ENCODE data around the gene TMPRSS9.

Gene TMPRSS9

GRCh38 chr19:2351591-2351990 is 8.5 kb upstream of the TMPRSS9 start:
- no peak overlapping the region for H3K4me3 ChIP-seq (replicated peaks; ENCODE audit: low read depth, low read length)
- TF ChIP-seq CTCF (IDR thresholded peaks at IDR 0.05; ENCODE audit: low read depth, low read length, missing control alignments): no peak
- DNase-seq (ENCODE audit: extremely low read depth, low read depth): no peak

DNA sequence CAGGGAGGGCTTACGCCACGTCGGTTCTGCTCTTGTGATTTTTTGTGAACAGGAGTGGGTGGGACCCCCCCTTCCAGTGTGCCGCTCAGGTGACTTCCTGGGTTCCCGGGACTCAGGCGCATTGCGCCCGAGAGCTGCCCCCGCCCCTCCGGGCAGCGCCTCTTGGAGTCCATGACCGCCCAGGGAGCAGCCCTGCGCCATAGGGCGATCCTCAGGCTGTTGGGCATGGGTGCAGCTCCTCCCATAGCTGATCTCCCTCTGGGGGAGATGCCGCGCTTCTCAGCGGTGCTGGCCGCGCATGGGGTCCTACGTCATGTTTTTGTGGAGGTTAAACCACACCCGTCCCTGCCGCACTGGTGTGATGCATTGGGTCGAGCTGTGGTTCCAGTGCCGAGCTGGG is 7.9 kb upstream of the TMPRSS9 start:
- TF ChIP-seq CTCF (IDR thresholded peaks at IDR 0.05; ENCODE audit: low read depth, low read length, missing control alignments): no peak
- DNase-seq (ENCODE audit: extremely low read depth, low read depth): no peak
- H3K4me3 ChIP-seq (replicated peaks; ENCODE audit: low read depth, low read length): no peak overlapping the region

DNA sequence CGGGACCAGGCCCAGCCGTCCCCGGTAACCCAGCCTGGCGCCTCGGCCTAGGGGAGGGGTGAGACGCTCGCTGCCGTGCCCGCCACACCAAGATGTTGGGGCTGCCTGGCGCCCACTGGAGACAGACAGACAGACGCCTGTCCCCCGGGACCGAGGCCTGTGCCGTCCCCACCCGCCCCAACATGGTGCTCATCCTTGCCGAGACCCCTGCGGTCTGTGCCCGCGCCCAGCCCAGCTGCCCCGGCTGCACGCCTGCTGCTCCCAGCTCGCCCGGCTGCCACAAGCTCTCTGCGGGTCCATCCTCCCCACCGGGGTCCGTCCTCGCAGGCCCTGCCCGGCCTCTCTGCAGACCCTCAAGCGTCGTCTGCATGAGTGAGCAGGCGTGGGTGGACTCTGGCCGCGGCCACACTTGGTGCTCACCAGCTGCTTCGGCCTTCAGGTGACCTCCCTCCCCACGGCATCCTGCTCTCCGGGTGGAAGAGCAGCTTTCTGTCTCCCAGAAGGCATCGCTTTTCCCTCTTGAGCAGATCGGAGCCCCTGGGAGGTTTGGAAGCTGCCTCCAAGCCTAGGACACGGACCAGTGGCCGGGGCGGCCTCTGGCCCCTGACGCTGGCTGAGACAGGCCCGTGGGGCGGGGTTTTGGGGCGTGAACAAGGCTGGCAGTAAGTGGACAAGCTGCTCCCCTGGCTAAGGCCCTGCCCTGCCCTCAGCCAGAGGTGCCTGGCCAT is 6.7 kb upstream of the TMPRSS9 start:
- TF ChIP-seq CTCF (IDR thresholded peaks at IDR 0.05; ENCODE audit: low read depth, low read length, missing control alignments): no peak
- no peak for DNase-seq (ENCODE audit: extremely low read depth, low read depth)

DNA sequence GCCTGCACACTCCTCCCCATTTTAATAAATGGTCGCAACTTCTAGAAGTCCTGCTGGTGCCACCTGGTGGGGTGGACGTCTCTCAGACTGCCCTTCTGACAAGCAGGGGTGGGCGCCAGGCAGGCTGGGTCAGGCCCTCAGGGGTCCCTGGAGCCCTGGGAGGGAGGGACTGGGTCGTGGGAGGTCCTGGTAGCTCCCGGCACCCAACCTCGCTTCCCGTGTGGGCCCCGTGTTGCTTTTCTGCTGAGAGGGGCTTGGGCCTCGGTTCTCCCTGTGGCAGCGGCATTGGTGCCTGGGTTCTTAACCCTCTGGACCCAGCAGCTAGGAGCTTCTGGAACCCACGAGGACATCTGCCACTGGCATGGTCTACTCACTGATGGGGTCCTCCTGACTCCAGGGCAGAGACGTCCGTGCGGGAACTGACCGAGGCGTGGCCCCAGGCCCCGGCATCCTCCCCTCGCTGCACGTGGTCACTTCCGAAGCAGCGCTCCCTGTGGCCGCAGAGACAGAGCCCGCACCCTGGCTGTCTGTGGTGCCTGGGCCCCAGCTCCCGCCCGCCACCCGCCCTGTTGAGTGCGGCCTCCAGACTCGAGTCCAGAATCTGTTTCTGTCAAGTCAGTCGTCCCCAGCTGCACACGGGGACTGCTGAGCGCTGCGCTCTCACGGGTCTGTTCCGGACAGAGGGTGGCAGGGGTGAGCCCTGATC is 6.0 kb upstream of the TMPRSS9 start:
- no peak for DNase-seq (ENCODE audit: extremely low read depth, low read depth)
- no peak for TF ChIP-seq CTCF (IDR thresholded peaks at IDR 0.05; ENCODE audit: low read depth, low read length, missing control alignments)
- no peak overlapping the region for H3K4me3 ChIP-seq (replicated peaks; ENCODE audit: low read depth, low read length)

More for the DNA sequence above, 6.7 kb upstream of the TMPRSS9 start:
- no peak overlapping the region for H3K4me3 ChIP-seq (replicated peaks; ENCODE audit: low read depth, low read length)

GRCh38 chr19:2354670-2355069 is 5.4 kb upstream of the TMPRSS9 start:
- no peak overlapping the region for H3K4me3 ChIP-seq (replicated peaks; ENCODE audit: low read depth, low read length)
- no peak for TF ChIP-seq CTCF (IDR thresholded peaks at IDR 0.05; ENCODE audit: low read depth, low read length, missing control alignments)
- DNase-seq (ENCODE audit: extremely low read depth, low read depth): no peak

DNA sequence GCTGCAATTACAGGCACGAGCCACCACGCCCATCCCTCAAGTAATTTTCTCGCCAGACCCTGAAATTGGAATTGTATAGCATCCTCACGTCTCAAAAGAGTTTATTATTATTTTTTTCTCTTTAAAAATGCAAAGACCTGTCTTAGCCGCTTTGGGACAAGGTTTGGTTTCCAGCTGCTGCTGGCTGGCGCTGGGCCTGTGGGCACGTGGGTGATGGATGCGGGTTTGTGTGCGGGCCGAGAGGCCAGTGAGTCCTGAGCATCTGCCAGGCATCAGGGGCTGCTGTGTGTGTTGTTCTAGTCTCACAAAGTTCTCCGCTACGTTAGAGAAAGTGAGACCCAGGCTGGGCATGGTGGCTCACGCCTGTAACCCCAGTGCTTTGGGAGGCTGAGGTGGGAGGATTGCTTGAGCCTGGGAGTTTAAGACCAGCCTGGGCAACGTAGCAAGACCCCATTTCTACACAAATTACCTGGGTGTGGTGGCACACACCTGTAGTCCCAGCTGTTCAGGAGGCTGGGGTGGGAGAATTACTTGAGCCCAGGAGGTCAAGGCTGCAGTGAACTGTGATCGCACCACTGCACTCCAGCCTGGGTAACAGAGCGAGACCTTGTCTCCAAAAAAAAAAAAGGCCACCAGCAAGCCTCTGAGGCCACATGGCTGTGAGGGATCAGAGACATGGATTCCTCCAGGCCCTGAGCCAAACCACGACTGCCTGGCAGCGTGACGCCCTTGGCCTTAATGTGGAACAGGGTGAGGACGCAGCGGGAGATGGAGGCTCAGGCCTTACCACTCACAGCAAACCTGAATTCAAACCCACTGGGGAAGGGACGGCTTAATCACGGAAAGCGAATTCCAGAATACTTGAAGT is 4.7 kb upstream of the TMPRSS9 start:
- H3K4me3 ChIP-seq (replicated peaks; ENCODE audit: low read depth, low read length): no peak overlapping the region
- no peak for DNase-seq (ENCODE audit: extremely low read depth, low read depth)

More for the DNA sequence above, 4.7 kb upstream of the TMPRSS9 start:
- no peak for TF ChIP-seq CTCF (IDR thresholded peaks at IDR 0.05; ENCODE audit: low read depth, low read length, missing control alignments)
